NK-92 (cell line): ENCODE results near the gene FBXW8.

Source experiments
- DNase-seq: peaks from one replicate; lab custom pipeline; 2025; ENCODE audit not compliant: unreplicated experiment; lab: John Stamatoyannopoulos, UW

The FBXW8 gene

DNA sequence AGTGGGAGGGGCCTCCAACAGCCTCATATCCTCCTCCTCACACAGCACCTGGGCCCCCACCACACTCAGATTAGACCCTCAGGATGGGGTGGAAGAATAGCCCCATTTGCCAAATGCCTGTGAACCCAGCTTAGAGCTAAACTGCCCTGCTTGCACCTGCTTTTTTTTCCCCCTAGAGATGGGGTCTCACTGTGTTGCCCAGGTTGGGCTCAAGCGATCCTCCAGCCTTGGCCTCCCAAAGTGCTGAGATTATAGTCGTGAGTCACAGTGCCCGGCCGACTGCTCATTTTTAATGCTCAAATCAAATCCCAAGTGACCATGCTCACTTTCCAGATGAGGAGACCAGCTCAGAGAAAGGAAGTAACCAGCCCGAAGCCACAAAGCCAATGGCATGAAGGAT is 161.4 kb downstream of the FBXW8 start:
- DNase-seq = no peak

DNA sequence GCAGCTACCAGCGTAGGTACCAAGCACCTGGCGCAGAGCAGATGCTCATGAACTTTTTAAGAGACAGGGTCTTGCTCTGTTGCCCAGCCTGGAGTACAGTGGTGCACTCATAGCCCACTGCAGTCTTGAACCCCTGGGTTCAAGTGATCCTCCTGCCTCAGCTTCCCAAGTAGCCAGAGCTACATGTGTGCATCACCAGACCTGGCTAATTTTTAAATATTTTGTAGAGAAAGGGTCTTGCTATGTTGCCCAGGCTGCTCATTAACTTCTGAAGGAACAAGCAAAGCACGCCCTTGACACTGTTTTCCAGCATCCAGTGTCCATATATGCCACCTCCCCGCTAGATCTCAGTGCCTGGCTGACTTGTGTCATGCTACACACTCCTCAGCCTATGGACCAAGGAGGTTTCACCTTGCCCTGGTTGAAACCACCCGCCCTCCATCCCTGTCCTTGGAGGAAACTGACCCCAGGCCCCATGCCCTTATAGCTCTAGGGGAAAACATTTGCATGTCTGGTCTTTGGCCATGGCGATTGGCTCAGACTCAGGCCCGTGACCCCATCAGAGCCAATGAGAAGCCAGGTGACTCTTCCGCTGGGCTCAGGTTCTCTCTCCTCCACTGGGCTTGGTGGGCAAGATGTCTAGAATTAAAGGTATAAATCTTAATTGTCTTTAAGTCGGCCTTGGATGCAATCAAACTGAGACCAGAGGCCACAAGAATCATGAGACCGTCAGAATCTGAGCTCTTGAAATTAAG is 162.2 kb downstream of the FBXW8 start:
- no peak for DNase-seq

DNA sequence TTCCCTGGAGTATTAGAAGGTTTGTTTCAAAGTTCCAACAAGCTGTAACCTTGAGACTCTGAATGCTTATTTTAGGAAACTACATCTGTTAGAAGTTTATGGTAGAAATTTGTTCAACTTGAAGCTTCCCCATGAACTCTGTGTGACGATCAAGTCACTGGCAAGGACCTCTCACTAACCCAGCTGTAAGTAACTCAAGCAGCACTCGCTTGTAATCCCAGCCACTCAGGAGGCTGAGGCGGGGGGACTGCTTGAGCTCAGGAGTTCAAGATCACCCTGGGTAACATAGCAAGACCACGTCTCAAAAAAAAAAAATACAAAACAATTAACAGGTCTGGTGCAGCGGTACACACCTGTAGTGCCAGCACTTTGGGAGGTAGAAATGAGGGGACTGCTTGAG is 162.9 kb downstream of the FBXW8 start:
- DNase-seq = no peak

DNA sequence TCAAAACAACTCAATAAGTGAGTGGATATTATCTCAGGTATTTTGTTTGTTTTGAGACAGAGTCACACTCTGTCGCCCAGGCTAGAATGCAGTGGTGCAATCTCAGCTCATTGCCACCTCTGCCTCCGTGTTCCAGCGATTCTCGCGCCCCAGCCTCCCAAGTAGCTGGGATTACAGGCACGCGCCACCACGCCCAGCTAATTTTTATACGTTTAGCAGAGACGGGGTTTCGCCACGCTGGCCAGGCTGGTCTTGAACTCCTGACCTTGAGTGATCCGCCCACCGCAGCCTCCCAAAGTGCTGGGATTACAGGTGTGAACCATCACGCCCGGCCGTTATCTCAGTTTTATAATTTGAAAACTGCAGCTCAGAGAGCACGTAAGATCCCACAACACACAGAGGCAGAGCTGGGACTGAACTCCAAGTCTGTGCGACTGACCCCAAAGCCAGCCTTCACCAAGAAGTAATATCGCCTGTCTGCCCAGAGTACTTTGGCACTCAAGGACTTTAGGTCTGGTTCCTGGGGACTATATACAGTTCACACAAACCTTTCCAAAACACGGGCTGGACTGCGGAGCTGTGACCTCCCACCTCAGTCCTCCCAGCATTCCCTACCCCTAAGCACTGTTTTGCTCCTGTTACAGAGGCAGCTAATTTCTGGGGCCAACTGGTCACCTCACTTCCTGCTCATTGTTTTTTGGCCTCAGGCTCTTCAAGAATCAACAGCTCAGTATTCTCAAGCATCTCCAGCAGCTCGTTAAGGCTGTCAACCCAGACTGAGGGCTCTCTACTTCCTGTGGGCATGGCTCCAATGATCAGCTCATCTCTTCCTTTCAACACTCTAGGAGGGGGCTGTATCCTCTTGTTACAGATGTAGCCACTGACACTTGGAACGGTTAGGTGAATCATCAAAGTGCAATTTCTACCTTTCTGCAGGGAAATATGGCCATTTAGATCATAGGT is 165.9 kb downstream of the FBXW8 start:
- no peak for DNase-seq

DNA sequence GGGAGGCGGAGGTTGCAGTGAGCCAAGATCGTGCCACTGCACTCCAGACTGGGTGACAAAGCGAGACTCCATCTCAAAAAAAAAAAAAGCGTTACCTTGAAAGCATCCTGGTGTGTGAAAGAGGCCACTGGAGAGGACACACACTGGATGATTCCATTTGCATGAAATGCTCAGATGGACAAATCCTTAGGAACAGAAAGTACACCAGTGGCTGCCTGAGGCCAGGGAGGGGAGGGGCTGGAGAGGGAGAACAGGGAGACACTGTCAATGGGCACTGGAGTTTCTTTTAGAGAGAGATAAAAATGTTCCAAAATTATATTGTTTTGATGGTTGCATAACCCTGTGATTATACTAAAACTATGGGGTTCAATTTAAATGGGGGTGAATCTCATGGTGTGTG is 168.7 kb downstream of the FBXW8 start:
- DNase-seq = no peak

DNA sequence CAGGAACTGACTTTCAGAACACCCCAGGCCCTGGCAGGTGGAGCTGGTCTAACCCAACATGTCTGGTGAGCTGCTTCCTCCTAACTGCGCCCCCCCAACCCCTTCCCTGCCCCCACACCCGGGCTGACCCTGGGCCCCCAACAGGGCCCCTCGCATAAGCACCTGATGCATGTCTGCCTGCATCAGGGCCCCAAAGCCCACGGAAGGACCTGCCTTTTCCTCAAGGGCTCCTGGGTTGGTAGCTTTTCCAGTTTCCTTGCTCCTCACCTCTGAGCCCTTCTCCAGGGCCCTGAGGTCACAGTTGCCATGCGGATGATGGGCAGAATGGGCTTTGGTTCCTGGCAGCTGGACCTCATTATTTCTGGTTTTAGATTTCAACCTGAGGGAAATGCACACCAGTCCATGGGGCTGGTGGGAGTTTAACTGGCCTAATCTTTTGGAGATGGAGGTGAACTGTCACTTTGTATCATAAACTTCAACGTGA is 170.0 kb downstream of the FBXW8 start:
- no peak for DNase-seq
